IMR-90 (cell line): Measurements from ENCODE around the gene RGS3. TPM values are rescaled to one million over a fixed set of nuclear protein-coding genes. Genes with fewer than 3 reads are reported as not detected.
A peak's percentile ranks its signal among the peaks of the same experiment; 100 is the strongest.

Experiments used
- ATAC-seq: fragments of 200-7000 bp; cut with Tn5 transposase; 2 replicates; pipeline ENCODE4 v1.9.1; 2020; ENCODE audit warnings: low read depth, mild to moderate bottlenecking, moderate library complexity
- BruUV-seq: library from RNA; stranded (reverse); fragments of 400-500 nt; replicated peaks from 2 replicates; lab custom pipeline; 2021; lab: Mats Ljungman, UMichigan
- CTCF ChIA-PET: fragments of 300-600 bp; formaldehyde crosslinking; extraction: SDS; loops from one replicate; lab custom pipeline; 2021; ENCODE audit warnings: antibody characterized with exemption; lab: Yijun Ruan, JAX
- POLR2A ChIA-PET: fragments of 300-600 bp; sonication (Branson Sonifier 250); formaldehyde crosslinking; loops from one replicate; lab custom pipeline; 2022; ENCODE audit warnings: antibody characterized with exemption; ENCODE audit not compliant: unreplicated experiment; lab: Charles Lee
- DNase-seq: peaks from one replicate; pipeline ENCODE4 v3.0.0; 2013
- H2AFZ ChIP-seq: replicated peaks from 2 replicates; pipeline ENCODE3; 2013; ENCODE audit warnings: low read length, mild to moderate bottlenecking; ENCODE audit not compliant: poor library complexity
- H2AK5ac ChIP-seq: 2 replicates; pipeline ENCODE4 v1.6.1; 2013; ENCODE audit warnings: low read depth, low read length, inconsistent platforms
- H2AK9ac ChIP-seq: replicated peaks from 2 replicates; pipeline ENCODE3; 2013; ENCODE audit warnings: mild to moderate bottlenecking, low read depth, low read length, moderate library complexity; ENCODE audit not compliant: poor library complexity
- H2BK120ac ChIP-seq: 2 replicates; pipeline ENCODE4 v1.6.1; 2013; ENCODE audit warnings: low read depth, low read length, inconsistent platforms
- H2BK15ac ChIP-seq: 3 replicates; pipeline ENCODE4 v1.6.1; 2013; ENCODE audit warnings: low read depth, low read length, inconsistent platforms
- H2BK20ac ChIP-seq: 2 replicates; pipeline ENCODE4 v1.6.1; 2013; ENCODE audit warnings: low read depth, mild to moderate bottlenecking, inconsistent platforms, low read length, moderate library complexity
- H2BK5ac ChIP-seq: 2 replicates; pipeline ENCODE4 v1.6.1; 2013; ENCODE audit warnings: mild to moderate bottlenecking, low read depth, low read length, inconsistent platforms; ENCODE audit not compliant: poor library complexity, severe bottlenecking
- H3K14ac ChIP-seq: replicated peaks from 2 replicates; pipeline ENCODE4 v1.6.1; 2013; ENCODE audit warnings: low read depth, low read length, inconsistent platforms
- H3K18ac ChIP-seq: 2 replicates; pipeline ENCODE4 v1.6.1; 2013; ENCODE audit warnings: low read depth, low read length, control low read depth
- H3K23ac ChIP-seq: 2 replicates; pipeline ENCODE4 v1.6.1; 2013; ENCODE audit warnings: low read depth, low read length, inconsistent platforms
- H3K27ac ChIP-seq: 2 replicates; pipeline ENCODE4 v1.5.1; 2013; ENCODE audit warnings: mild to moderate bottlenecking, control low read depth, low read length; ENCODE audit not compliant: insufficient read depth
- H3K27me3 ChIP-seq: 2 replicates; pipeline ENCODE4 v1.6.1; 2013; ENCODE audit warnings: low read length; ENCODE audit not compliant: control insufficient read depth, insufficient read depth
- H3K36me3 ChIP-seq: 2 replicates; pipeline ENCODE4 v1.6.1; 2013; ENCODE audit warnings: low read length, mixed read lengths; ENCODE audit not compliant: control insufficient read depth, insufficient read depth
- H3K4ac ChIP-seq: 2 replicates; pipeline ENCODE4 v1.6.1; 2013; ENCODE audit warnings: low read depth, low read length, inconsistent platforms
- H3K4me1 ChIP-seq: 2 replicates; pipeline ENCODE4 v1.6.1; 2013; ENCODE audit warnings: low read length, mixed read lengths; ENCODE audit not compliant: control insufficient read depth, insufficient read depth
- H3K4me2 ChIP-seq: 2 replicates; pipeline ENCODE4 v1.6.1; 2013; ENCODE audit warnings: low read depth, mild to moderate bottlenecking, control low read depth, low read length, moderate library complexity
- H3K4me3 ChIP-seq: 2 replicates; pipeline ENCODE4 v1.5.1; 2013; ENCODE audit warnings: low read depth, mild to moderate bottlenecking, control low read depth, low read length, moderate library complexity; ENCODE audit not compliant: insufficient read depth
- H3K56ac ChIP-seq: 2 replicates; pipeline ENCODE4 v1.6.1; 2013; ENCODE audit warnings: low read length, inconsistent platforms; ENCODE audit not compliant: insufficient read depth; ENCODE audit errors: extremely low read depth
- H3K79me1 ChIP-seq, 2 experiments: 2 replicates each; pipeline ENCODE4 v1.6.1; 2013; ENCODE audit warnings: low read length in 2 of 2, inconsistent platforms in 1 of 2, low read depth in 1 of 2
- H3K9ac ChIP-seq: 2 replicates; pipeline ENCODE4 v1.6.1; 2013; ENCODE audit warnings: low read depth, low read length, control low read depth
- H3K9me1 ChIP-seq: 2 replicates; pipeline ENCODE4 v1.6.1; 2013; ENCODE audit warnings: low read length, inconsistent platforms; ENCODE audit not compliant: insufficient read depth
- H3K9me3 ChIP-seq: 2 replicates; pipeline ENCODE4 v1.6.1; 2013; ENCODE audit warnings: low read length; ENCODE audit not compliant: control insufficient read depth, insufficient read depth
- H4K20me1 ChIP-seq: 2 replicates; pipeline ENCODE4 v1.6.1; 2013; ENCODE audit warnings: low read length, inconsistent platforms; ENCODE audit not compliant: insufficient read depth
- H4K5ac ChIP-seq: 2 replicates; pipeline ENCODE4 v1.6.1; 2013; ENCODE audit warnings: mild to moderate bottlenecking, low read depth, low read length, control low read depth
- H4K8ac ChIP-seq, 2 experiments: 2 replicates each; pipeline ENCODE4 v1.6.1; 2013; ENCODE audit warnings: low read depth in 2 of 2, low read length in 2 of 2, control low read depth in 1 of 2, inconsistent platforms in 1 of 2
- H4K91ac ChIP-seq: 2 replicates; pipeline ENCODE4 v1.6.1; 2013; ENCODE audit warnings: low read depth, low read length, inconsistent platforms; ENCODE audit not compliant: insufficient read depth
- BHLHE40 ChIP-seq: fragments of 150-350 bp; IDR thresholded peaks from 2 replicates; pipeline ENCODE4 v1.6.1; 2016; ENCODE audit warnings: mild to moderate bottlenecking, low read depth, low read length
- CHD1 ChIP-seq: IDR thresholded peaks from 2 replicates; pipeline ENCODE4 v1.6.1; 2012; ENCODE audit warnings: low read depth, low read length, improper control_type of control experiment
- CTCF ChIP-seq: conservative IDR thresholded peaks from 2 replicates; pipeline ENCODE4 v1.5.1; 2012; ENCODE audit warnings: mild to moderate bottlenecking, low read depth, low read length, improper control_type of control experiment
- MAFK ChIP-seq: IDR thresholded peaks from 2 replicates; pipeline ENCODE4 v1.6.1; 2012; ENCODE audit warnings: low read depth, low read length, improper control_type of control experiment
- MAZ ChIP-seq: IDR thresholded peaks from 2 replicates; pipeline ENCODE4 v1.6.1; 2012; ENCODE audit warnings: low read depth, mild to moderate bottlenecking, low read length, improper control_type of control experiment, moderate library complexity, borderline replicate concordance
- MXI1 ChIP-seq: IDR thresholded peaks from 2 replicates; pipeline ENCODE4 v1.6.1; 2012; ENCODE audit warnings: low read depth, mild to moderate bottlenecking, low read length, moderate library complexity, borderline replicate concordance
- NFE2L2 ChIP-seq: fragments of 150-350 bp; IDR thresholded peaks from 2 replicates; pipeline ENCODE4 v1.6.1; 2016; ENCODE audit warnings: low read depth, mild to moderate bottlenecking, low read length
- POLR2A ChIP-seq: IDR thresholded peaks from 2 replicates; pipeline ENCODE4 v1.6.1; 2012; ENCODE audit warnings: mild to moderate bottlenecking, low read depth, low read length
- RAD21 ChIP-seq: IDR thresholded peaks from 2 replicates; pipeline ENCODE4 v1.6.1; 2012; ENCODE audit warnings: low read length, improper control_type of control experiment
- SMC3 ChIP-seq: fragments of 150-350 bp; IDR thresholded peaks from 2 replicates; pipeline ENCODE4 v1.6.1; 2016; ENCODE audit warnings: low read depth, mild to moderate bottlenecking, antibody characterized with exemption, low read length, moderate library complexity
- USF2 ChIP-seq: fragments of 150-350 bp; IDR thresholded peaks from 2 replicates; pipeline ENCODE4 v1.6.1; 2017; ENCODE audit warnings: mild to moderate bottlenecking, antibody characterized with exemption, low read length, low read depth
- WGBS, 2 experiments: methylation state at CpG; one replicate each; pipeline versions ENCODE4 v1.1.5 to v1.1.7; 2013; ENCODE audit warnings: missing lambda C conversion rate in 2 of 2; ENCODE audit not compliant: insufficient read length in 1 of 2; ENCODE audit errors: extremely low coverage in 2 of 2; 5-methylcytosine and 5-hydroxymethylcytosine counted together
- dilution Hi-C: fragments of 300-500 bp; cut with HindIII; formaldehyde crosslinking; loops from one replicate; pipeline ENCODE4 v1.14.3; 2018; ENCODE audit warnings: low sequenced_read_pairs; ENCODE audit not compliant: unreplicated experiment
- in situ Hi-C: fragments of 300-500 bp; cut with MboI; formaldehyde crosslinking; loops from 3 replicates; pipeline ENCODE4 v1.14.3; 2019; ENCODE audit warnings: low sequenced_read_pairs, inconsistent platforms, mixed read lengths
- intact Hi-C: fragments of 100-400 bp; cut with micrococcal nuclease; formaldehyde crosslinking; loops from 2 replicates; pipeline ENCODE4 v1.10.0; 2022
- polyA plus RNA-seq, 3 experiments: library from polyadenylated mRNA; depleted of rRNA; stranded (reverse); fragments of >200 nt; gene quantifications; 2 replicates each; pipeline ENCODE4 v1.2.3, GENCODE V29; 2012; ENCODE audit warnings: low replicate concordance in 1 of 3
- total RNA-seq: library from RNA; depleted of rRNA; stranded (reverse); fragments of >200 nt; gene quantifications from 2 replicates; pipeline ENCODE4 v1.2.3, GENCODE V29; 2012
- TF ChIP-seq, protein P1 (sequence below): fragments of 150-350 bp; IDR thresholded peaks from 2 replicates; pipeline ENCODE4 v1.6.1; 2016; ENCODE audit warnings: low read depth, mild to moderate bottlenecking, low read length, moderate library complexity, borderline replicate concordance

Gene RGS3
- total and polyA plus RNA-seq, 2 of the 4 experiments (the other 2 are of a cell fraction), result 51.8 to 65.6 TPM

DNA sequence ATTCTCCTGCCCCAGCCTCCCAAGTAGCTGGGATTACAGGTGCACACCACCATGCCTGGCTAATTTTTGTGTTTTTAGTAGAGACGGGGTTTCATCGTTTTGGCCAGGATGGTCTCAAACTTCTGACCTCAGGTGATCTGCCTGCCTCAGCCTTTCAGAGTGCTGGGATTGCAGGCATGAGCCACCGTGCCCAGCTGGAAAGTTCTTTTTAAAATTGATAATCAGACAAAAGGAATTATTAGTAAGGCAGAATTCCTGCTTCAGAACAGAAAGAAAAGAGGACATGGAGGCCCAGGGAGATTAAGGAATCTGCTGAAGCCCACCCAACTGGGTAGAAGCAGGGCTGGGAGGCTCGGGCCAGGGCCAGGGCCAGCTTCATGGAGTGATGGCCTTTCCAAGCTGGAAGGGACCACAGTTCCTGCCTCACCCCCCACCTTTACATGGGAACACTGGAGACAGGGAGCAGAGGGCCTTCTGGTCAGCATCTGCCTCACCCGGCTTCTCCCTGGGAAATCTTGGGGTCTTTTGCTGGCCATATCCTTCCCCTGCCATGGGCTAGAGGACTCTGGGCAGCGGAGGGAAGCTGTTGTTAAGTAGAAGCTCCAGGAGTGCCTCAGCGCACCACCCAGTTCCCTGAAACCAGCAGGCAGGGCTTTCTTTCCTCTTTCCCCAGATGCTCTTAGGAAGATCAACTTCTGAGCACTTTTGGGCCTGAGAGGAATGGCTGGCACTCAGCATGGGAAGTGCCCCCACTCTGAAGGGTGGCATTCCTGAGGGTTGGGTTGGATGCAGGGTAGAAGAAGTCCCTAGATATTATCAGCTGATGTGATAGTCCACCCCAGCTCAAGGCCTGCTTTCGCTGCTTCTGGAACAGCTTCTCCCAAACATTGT is 70.1 kb downstream of the RGS3 start (continued):
- TF ChIP-seq SMC3, result no peak

GRCh38 chr9:113535756-113536155 is 72.2 kb downstream of the RGS3 start:
- no peaks in the 10 kb centered on the region for H4K20me1 ChIP-seq
- H3K4me2 ChIP-seq, result no peak overlapping the region
- ATAC-seq, result no peak
- in situ Hi-C loops, result no loop called here
- H2AK5ac ChIP-seq, result peak overlapping the region; percentile 12; the same call in 1 of the 2 replicates
- no peaks in the 10 kb centered on the region for H3K27me3 ChIP-seq
- no TSS peak for BruUV-seq
- H3K9ac ChIP-seq, result no peak overlapping the region
- H3K23ac ChIP-seq, result no peak overlapping the region
- no peak overlapping the region for H3K14ac ChIP-seq
- H4K8ac ChIP-seq, result no peak overlapping the region
- no peak overlapping the region for H3K4me3 ChIP-seq
- dilution Hi-C loops, result no loop called here
- H2AFZ ChIP-seq, result peak overlapping the region; percentile 4
- no peak overlapping the region for H2AK9ac ChIP-seq
- H3K27ac ChIP-seq, result no peak overlapping the region
- TF ChIP-seq BHLHE40 (no peak), USF2 (no peak), RAD21 (no peak), MAZ (no peak), CHD1 (no peak), MAFK (no peak), CTCF (no peak), SMC3 (no peak), POLR2A (no peak), MXI1 (no peak), NFE2L2 (no peak)
- TF ChIP-seq, protein P1, sequence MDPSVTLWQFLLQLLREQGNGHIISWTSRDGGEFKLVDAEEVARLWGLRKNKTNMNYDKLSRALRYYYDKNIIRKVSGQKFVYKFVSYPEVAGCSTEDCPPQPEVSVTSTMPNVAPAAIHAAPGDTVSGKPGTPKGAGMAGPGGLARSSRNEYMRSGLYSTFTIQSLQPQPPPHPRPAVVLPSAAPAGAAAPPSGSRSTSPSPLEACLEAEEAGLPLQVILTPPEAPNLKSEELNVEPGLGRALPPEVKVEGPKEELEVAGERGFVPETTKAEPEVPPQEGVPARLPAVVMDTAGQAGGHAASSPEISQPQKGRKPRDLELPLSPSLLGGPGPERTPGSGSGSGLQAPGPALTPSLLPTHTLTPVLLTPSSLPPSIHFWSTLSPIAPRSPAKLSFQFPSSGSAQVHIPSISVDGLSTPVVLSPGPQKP, result no peak
- no peaks in the 10 kb centered on the region for H3K79me1 ChIP-seq
- no peak overlapping the region; the same call in 1 of the 2 replicates for H4K5ac ChIP-seq
- ChIA-PET CTCF (interaction anchor here (0.7 kb wide), 1 partner anchor 16 kb away, joined by 3 read pairs; no protein-coding TSS in a partner anchor), POLR2A (no interaction called here)
- H3K18ac ChIP-seq, result no peak overlapping the region
- intact Hi-C loops, result no loop called here
- H3K36me3 ChIP-seq, result no peaks in the 10 kb centered on the region
- no peak overlapping the region for H2BK15ac ChIP-seq
- no peaks in the 10 kb centered on the region for H3K9me3 ChIP-seq
- no peak for DNase-seq
- no peak overlapping the region for H2BK20ac ChIP-seq
- H2BK5ac ChIP-seq, result no peak overlapping the region
- H3K4ac ChIP-seq, result no peak overlapping the region
- H3K56ac ChIP-seq, result no peak overlapping the region
- H3K4me1 ChIP-seq, result no peaks in the 10 kb centered on the region
- H2BK120ac ChIP-seq, result no peak overlapping the region
- H4K91ac ChIP-seq, result no peak overlapping the region
- 93% methylated on average over 2 of the region's 6 CpGs; no CpG with 5 or more reads in 1 of the 2 experiments for WGBS, 2 experiments
- no peaks in the 10 kb centered on the region for H3K9me1 ChIP-seq
